NCI-H128 (cell line): ENCODE measurements around the gene RAI1.

Experiments used
- DNase-seq: peaks from one replicate; lab custom pipeline; 2025; ENCODE audit not compliant: unreplicated experiment; lab: John Stamatoyannopoulos, UW

Gene RAI1

GRCh38 chr17:17765359-17766076, 84.3 kb downstream of the RAI1 start:
- no peak for DNase-seq

- no peak for DNase-seq
Observed at GRCh38 chr17:17766077-17766743, 85.0 kb downstream of the RAI1 start.

- DNase-seq: no peak
Observed at GRCh38 chr17:17766744-17767120, 85.5 kb downstream of the RAI1 start.

- no peak for DNase-seq
Observed at GRCh38 chr17:17767154-17767869, 86.1 kb downstream of the RAI1 start.

- DNase-seq: no peak
Observed at GRCh38 chr17:17767887-17768418, 86.7 kb downstream of the RAI1 start.

GRCh38 chr17:17768424-17769088, 87.3 kb downstream of the RAI1 start:
- DNase-seq: no peak

GRCh38 chr17:17769869-17770631, 88.8 kb downstream of the RAI1 start:
- no peak for DNase-seq

- no peak for DNase-seq
Observed at GRCh38 chr17:17770632-17771044, 89.4 kb downstream of the RAI1 start.

- DNase-seq: no peak
Observed at GRCh38 chr17:17771498-17772201, 90.4 kb downstream of the RAI1 start.

- no peak for DNase-seq
Observed at GRCh38 chr17:17772231-17772630, 91.0 kb downstream of the RAI1 start.

GRCh38 chr17:17774009-17774881, 93.0 kb downstream of the RAI1 start:
- no peak for DNase-seq

- no peak for DNase-seq
Observed at GRCh38 chr17:17776889-17777288, 95.6 kb downstream of the RAI1 start.

- no peak for DNase-seq
Observed at GRCh38 chr17:17778308-17779014, 97.2 kb downstream of the RAI1 start.

GRCh38 chr17:17779015-17779611, 97.9 kb downstream of the RAI1 start:
- DNase-seq: no peak

GRCh38 chr17:17780922-17781590, 99.8 kb downstream of the RAI1 start:
- DNase-seq: no peak

- DNase-seq: no peak
Observed at GRCh38 chr17:17781591-17782496, 100.6 kb downstream of the RAI1 start.
